HUDEP-2 (cell line): Measurements from ENCODE around the gene COX14.
"Not testable (repeated sequence)": the region's sequence is repeated elsewhere in the genome, so short reads cannot be mapped to it uniquely, and the experiment has no call there.

Experiments used
- DNase-seq, 76 experiments: peaks; one replicate each; lab custom pipeline; 2025; ENCODE audit not compliant: unreplicated experiment in 76 of 76; lab: John Stamatoyannopoulos, UW

COX14 gene

DNA sequence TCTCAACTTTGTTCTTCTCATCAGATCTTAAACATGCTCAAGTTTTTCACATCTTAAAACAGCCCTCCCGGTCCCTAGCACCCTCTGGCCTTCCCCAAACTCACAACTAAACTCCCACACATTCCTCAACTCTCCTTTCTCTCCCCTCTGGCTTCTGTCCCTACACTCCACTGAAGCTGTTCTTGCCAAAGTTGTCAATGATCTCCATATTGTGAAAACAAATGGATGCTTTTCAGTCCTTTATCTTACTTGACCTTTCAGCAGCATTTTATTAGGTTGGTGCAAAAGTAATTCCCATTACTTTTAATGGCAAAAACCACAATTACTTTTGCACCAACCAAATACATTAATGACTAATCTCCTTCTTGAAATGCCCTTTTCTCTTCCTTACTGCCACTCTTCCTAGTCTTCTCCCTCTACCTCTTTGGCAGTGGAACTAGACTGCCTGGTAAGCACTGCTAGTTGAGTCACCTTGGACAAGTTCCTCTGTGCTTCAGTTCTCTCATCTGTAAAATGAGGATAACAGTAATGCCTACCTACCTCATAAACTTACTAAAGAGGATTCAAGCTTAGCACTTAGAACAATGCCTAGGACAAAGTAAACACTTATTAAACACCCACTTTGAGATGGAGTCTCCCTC, 39.1 kb downstream of the COX14 start:
- no peak for DNase-seq

DNA sequence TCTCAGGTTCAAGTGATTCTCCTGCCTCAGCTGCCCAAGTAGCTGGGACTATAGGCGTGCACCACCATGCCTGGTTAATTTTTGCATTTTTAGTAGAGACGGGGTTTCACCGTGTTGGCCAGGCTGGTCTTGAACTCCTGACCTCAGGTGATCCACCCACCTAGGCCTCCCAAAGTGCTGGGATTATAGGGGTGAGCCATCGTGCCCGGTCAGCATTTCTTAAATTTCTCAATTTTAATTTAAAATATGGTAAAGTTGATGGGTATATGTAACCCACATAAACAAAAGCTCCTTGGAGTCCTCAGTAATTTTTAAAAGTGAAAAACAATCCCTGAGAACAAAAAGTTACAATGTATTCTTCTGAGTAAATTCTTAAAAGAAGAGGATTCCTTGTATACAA, 42.9 kb downstream of the COX14 start:
- DNase-seq, result not testable (repeated sequence)

DNA sequence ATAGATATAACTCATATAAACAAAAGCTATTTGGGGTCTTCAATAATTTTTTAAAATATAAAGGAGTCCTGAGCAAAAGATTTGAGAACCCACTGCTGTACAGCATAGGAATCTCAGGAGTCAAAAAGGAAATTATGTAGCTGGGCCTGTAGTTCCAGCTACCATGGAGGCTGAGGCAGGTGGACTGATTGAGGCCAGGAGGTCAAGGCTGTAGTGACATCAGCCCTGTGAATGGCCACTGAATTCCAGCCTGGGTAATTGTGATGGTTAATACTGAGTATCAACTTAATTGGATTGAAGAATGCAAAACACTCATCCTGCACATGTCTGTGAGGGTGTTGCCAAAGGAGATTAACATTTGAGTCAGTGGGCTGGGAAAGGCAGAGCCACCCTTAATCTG, 44.6 kb downstream of the COX14 start:
- DNase-seq, result no peak

DNA sequence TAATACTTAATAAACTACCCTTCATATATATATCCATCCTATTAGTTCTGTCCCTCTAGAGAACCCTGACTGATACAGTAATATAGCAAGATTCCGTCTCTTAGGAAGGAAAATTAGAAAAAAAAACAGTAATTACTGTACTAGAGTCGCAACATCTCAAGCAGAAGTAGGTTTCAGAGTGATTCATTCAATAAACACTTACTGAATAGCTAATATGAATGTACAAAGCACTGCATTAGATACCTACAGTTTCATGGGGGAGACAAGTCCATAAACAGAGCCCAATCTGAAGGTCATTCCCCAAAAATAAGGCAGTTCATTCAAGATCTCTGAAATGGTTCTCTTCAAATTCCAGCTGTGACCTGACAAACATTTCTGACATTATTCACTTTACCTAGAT, 45.2 kb downstream of the COX14 start:
- no peak for DNase-seq

DNA sequence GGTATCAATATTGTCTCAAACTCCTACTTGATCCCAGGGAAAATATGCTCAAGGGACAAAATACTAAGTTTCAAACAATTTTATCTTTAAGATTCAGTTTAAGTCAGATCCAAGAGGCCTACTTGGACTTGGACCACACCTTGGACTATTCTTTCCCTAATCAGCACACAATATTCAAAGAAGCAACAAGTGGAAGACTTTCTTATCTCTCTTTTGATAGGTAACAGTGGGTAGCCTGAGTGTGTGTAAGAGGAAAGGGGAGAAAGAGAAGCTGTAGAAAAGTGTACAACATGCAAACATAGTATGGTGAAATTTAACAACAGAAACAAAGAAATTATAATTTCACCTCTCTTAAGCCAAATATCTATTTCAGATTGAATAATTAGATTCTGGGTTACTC, 48.6 kb downstream of the COX14 start:
- DNase-seq, result no peak

DNA sequence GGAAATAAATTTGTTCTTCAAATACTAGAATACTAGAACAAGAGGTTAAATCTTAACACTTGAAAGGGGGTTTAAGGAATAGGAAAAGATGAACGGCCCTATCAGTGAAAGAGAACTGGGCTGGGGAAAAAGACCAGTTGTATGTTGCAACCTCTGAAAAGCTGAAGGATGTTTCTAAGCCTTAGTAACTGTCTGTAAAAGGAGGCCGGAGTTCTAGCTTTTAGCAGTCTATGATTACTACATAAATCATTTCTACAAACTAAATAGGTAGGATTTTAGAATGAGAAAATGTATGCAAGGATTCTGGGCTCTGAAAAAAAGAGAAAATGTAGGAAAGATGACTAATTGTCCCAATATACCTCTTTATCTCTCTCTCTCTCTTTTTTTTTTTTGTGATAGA, 50.2 kb downstream of the COX14 start:
- DNase-seq, result no peak

DNA sequence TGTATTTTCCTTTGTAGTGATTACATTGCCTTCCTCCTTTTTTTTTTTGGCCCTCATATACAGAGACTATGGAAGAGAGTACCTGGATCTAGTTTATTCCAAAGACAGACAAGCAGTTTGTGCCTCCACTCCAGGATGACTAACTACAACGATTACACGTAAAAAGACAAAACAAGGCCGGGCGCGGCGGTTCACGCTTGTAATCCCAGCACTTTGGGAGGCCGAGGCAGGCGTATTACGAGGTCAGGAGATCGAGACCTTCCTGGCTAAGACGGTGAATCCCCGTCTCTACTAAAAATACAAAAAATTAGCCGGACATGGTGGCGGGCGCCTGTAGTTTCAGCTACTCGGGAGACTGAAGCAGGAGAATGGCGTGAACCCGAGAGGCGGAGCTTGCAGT, 52.9 kb downstream of the COX14 start:
- DNase-seq, result no peak

DNA sequence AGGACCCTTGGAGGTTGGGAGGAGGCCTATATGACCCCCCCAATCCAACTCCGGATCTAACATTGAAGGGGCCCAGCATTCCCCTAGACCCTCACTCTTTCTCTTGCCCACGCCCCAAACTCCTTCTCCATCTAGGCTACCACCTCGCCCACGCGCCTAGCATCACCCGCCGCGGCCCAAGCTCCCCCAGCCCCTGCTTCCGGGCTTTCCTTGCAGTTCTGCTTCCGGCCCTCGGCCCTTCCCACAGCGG, 54.7 kb downstream of the COX14 start:
- DNase-seq, result peak in 5 of 76 experiments; percentile 11 to 51 (median 24)

DNA sequence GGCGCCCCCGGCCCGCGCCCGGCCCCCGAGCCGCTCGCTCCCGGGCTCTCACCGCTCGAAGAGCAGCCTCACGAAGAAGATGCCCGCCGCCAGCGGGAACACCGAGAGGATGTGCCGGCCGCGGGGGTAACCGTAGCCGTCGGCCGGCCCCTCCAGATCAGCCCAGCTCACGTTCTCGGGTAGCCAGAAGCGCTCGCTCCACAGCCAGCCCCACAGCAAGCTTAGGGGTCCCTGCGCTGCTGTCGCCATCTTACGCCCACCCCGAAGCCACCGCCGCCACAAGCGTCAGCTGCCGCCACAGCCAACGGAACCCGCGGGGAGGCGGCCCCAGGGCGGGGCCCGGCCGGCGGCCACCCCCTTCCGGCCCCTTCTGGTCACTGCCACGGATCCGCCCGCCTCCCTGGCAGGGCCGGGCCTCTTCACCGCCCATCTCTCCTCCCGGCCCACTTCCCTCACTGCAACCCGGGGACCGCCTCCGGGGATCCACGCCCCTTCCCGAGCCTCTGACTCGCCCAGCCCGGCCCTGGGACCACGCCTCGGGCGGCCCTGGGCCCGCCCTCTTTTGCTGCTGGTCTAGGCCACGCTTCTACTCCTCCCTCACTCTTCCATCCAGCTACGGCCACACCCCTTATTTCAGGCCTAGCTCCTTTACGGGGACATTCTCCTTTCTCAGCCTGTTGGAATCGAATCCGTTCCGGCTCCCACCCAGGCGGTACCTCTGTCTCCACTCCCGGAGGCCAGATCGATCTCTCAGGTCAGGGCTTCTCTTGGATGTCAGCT, 55.2 kb downstream of the COX14 start, which contains the start of gene CERS5:
CERS5 (minus strand) TSS at position 321 of the 780 bp plus-strand sequence; CDS start at position 249, 72 bp downstream.
- DNase-seq, result peak in 75 of 76 experiments; percentile 62 to 99 (median 98)
